HG03159 (cell line): ENCODE measurements around the gene PLEKHN1.
"Not testable (repeated sequence)": the region's sequence is repeated elsewhere in the genome, so short reads cannot be mapped to it uniquely, and the experiment has no call there.

Source experiments
- ATAC-seq: cut with Tn5 transposase; IDR thresholded peaks from one replicate; pipeline ENCODE4 v1.9.1; 2021; ENCODE audit warnings: mild to moderate bottlenecking, moderate library complexity; ENCODE audit not compliant: unreplicated experiment

PLEKHN1 gene

DNA sequence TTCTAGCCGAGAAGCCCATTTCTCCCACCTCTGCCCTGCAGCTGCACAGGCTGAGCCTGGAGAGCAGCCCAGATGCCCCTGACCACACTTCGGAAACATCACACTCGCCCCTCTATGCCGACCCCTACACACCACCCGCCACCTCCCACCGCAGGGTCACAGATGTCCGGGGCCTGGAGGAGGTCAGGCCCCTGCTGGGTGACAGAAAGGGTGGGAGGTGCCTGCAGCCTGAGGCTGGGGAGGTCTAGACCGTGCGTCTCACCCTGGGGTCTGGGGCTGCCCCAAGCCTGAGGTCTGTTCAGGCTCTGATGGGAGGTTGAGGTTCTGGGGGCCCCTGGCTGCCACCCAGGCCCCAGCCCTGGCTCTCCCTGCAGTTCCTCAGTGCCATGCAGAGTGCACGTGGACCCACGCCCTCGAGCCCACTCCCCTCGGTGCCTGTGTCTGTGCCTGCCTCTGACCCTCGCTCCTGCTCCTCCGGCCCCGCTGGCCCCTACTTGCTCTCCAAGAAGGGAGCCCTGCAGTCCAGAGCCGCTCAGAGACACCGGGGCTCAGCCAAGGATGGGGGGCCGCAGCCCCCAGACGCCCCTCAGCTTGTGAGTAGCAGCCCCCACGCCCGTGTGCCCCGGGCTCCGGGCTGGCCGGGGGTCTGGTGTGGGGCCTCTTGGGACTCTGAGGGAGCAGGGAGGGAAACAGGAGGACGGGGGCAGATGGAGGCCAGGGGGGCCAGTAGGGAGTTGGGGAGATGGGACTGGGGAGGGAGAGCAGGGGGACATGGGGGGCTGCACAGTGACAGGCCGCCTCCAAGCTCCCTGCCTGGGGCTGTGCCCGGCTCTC lies 7.4 kb downstream of the PLEKHN1 start:
- no peak for ATAC-seq

DNA sequence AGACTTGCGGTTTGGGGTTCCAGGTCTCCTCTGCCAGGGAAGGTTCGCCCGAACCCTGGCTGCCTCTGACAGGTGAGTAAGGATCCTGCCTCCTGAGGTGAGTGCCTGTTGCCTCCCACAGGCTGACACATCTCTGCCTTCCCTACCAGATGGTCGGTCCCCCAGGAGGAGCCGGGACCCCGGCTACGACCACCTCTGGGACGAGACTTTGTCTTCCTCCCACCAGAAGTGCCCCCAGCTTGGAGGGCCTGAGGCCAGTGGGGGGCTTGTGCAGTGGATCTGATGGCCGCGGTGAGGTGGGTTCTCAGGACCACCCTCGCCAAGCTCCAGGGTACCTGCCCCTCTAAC lies 8.0 kb downstream of the PLEKHN1 start:
- ATAC-seq, result no peak

DNA sequence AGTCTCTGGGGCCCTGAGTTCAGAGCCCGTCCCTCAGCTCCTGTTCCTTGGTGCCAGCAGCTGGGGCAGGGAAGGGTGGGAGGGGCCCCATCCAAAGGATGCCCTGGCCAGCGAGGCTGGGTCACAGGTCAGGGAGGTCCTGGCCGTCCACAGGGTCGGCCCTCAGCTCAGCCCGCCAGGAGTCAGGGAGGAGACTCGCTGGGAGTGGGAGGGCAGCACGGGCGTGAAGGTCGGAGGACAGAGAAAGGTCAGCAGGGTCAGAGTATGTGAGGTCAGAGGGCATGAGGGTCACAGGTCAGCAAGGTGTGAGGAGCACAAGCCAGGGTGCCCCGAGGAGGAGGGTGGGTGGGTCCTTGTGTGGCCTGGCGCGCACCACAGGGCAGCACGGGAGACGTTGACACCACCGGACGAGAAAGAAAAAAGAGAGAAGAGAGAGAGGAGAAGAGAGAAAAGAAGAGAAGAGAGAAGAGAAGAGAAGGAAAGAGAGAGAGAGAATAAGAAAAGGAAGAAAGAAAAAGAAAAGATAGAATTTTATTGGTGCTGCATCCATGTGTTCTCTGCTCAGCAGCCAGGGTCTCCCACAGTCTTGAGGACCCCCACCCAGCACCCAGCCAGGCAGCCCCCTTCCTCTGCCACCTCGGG lies 8.5 kb downstream of the PLEKHN1 start:
- no peak for ATAC-seq

DNA sequence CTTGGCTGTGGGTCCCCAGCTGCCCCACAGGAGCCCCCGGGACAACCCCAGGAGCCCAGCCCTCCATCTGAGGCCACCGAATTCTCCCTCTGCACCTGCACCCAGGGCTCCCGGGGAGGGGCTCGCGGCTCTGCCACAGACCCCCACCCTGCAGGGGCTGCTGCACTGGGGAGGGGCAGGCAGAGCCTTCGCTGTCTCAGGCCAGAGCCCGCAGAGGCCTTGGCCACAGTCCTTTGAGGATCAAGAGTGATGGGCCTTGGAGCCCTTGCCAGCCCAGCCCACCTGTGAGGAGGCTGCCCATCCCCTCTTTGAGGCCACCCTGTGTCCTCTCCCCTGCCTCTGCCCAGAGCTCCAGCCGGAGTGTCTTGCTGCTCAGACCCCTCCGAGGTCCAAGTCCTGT lies 9.1 kb downstream of the PLEKHN1 start:
- ATAC-seq, result no peak

DNA sequence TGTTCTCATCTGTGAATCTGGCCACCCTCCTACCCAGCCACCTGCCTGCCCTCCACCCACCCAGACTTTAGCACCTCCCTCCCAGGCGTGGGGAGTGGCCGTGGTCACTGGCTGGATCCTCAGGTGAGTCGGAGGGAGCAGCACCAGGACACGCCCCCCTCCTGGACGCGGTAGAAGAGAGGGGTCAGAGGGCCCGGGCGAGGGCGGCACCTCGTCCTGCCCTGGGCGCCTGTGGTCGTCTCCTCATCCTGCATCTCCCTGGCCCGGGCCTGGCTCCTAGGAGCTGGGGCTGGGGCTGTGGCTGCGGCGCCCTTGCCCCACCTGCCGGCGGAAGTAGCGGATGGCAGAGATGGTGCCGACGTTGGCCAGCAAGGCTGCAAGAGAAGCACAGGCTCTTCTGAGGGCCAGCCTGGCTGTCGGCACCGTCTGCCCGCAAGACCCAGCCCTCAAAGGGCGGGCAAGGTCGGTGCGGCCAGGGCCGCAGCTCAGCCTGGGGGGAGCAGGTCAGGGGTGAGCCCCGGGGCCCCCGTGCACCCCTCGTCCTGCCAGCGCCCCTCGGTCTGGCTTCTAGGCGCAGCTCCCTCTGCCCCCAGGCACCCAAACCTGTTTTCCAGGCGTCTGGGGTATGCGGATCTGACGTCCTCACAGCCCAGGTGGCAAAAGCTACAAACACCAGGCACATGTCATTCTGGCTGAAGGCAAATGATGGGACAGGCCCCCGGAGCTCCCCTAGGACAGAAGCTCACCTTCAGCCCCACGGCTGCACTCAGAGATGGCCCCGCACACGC lies 9.8 kb downstream of the PLEKHN1 start:
- ATAC-seq, result no peak

DNA sequence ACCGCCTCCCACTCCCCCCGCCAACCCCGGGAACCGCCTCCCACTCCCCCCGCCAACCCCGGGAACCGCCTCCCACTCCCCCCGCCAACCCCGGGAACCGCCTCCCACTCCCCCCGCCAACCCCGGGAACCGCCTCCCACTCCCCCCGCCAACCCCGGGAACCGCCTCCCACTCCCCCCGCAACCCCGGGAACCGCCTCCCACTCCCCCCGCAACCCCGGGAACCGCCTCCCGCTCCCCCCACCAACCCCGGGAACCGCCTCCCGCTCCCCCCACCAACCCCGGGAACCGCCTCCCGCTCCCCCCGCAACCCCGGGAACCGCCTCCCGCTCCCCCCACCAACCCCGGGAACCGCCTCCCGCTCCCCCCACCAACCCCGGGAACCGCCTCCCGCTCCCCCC lies 10.5 kb downstream of the PLEKHN1 start:
- ATAC-seq, result not testable (repeated sequence)

DNA sequence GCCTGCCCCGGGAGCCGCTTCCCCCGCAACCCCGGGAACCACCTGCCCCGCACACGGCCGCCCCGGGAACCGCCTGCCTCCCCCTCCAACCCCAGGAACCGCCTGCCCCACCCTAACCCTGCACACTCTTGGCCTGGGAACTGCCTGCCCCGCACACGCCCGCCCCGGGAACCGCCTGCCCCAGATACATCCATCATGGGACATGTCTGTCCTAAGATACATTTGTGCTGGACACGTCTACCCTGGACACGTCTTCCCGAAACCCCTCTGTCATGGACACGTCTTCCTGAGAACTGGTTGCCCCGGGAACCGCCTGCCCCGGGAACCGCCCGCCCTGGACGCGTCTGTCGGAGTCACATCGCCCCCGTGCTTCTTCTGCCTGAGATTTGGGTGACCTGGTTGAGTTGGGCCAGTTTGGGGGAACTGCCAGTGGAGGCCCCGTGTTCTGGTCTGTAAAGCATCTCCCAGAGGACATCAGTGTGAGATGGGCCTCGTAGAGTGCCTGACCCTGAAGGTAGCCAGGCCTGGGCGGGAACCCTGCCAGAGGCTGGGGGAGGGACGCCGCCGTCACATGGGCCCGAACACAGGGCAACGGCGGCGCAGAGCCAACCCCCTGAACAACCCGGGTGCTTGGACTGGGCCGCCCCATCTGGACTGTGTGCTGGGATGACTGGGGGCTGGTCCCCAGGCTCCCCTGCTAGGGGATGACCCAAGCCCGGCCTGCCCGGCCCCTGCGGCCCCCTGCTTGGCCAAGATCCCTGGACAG lies 12.0 kb downstream of the PLEKHN1 start:
- no peak for ATAC-seq

DNA sequence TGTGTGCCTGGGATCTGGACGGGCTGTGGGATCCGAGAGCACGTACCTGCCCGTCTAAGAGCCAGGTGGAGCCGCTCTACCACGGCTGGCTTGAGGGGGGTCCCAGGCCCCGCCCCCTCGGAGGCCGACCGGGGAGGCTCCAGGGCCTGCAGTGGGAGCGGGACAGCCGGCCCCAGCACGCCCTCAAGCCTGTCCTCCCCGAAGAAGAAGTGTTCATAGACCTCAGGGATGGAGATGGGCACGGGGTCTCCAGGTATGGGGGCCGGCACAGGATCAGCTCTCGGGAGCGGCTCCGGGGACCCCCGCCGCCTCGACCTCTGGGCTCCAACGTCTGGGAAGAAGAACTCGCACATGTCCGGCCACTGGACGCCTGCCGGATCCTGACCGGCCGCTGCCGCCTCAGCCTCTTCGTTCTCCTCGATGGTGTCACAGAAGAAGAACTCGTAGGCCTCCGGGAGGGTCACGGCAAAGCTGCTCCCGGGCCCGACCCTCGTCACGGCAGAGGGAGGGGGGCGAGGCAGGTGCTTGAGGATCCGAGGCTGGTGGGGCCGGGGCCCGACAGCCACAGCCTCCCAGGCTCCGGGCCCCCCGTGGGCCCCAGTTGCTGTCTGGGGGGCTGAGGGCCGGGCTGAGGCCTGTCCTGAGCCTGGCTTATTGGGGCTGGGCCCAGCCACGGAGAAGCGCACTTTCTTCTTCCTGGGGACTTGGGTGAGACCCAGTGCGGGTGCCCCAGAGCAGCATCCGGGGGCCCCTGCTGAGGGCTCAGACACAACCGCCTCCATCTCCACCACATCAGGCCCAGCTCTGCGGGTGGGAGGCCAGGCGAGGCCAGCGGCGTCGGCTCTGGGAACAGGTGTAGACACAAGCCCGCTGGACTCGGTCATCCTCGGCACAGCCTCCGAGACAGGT lies 12.8 kb downstream of the PLEKHN1 start:
- ATAC-seq, result no peak

DNA sequence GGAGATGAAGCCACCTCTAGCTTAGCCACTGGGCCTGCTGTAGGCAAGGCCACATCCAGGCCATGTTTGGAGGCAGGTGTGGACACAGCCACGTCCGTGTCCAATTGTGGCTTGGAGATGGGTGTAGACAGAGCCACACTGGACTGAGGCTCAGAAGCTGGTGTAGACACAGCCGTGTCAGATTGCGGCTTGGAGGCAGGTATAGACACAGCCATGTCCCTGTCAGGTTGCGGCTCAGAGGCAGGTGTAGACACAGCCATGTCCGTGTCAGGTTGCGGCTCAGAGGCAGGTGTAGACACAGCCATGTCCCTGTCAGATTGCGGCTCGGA lies 13.4 kb downstream of the PLEKHN1 start:
- no peak for ATAC-seq

DNA sequence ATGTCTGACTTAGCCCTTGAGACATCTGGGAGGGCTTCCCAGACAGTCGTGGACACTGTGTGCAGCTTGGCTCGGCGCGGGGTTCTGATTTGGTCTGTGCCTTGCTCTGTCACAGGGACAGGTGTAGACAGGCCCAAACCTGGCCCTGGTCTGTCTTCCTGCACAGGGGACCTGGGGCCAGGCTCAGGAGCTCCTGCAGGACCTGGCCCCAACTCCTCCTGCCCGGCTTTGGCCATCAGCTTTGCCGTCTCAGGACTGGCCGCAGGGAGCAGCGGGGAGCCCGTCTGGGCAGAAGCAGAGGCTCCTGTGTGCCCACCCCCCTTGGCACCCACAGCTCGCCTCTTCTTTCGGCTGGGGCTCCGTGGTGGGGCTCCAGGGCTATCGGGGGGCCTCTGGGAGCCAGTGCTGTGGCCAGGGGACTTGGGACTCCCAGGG lies 13.9 kb downstream of the PLEKHN1 start:
- ATAC-seq, result no peak

DNA sequence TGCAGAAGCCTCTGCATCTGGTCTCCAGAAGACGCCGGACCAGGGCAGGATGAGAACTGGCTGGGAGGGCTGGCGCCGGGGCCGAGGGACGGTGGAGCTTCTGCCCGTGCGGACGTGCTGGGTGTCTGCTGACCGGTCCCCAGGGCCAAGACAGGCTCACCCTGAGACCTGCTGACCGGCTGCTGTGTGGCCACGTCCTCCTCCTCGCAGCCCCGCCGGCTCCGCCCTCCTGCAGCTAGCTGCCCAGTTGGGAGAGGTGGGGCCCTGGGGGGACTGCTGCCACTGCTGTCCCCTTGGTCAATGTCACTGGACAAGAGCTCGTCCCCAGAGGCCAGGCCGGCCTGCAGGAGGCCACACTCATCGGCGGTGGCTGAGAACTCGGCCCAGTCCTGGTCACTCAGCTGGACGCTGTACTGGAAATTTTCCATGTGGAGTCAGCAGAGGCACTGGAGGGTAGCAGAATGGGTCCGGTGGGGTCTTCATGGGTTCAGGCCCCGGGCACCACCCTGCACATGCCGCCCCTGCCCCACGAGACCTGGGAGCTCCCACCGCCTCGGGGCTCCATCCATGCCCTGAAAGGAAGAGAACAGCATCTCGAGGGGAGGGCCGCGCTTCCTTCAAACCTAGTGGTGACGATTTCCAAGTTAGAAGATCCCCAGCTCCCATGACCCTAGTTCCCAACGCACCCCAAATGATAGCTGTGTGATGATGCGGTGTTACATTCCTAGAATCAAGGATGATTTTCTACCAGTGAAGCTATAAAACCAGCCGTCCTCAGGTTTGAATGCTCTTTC lies 14.5 kb downstream of the PLEKHN1 start:
- ATAC-seq, result no peak

DNA sequence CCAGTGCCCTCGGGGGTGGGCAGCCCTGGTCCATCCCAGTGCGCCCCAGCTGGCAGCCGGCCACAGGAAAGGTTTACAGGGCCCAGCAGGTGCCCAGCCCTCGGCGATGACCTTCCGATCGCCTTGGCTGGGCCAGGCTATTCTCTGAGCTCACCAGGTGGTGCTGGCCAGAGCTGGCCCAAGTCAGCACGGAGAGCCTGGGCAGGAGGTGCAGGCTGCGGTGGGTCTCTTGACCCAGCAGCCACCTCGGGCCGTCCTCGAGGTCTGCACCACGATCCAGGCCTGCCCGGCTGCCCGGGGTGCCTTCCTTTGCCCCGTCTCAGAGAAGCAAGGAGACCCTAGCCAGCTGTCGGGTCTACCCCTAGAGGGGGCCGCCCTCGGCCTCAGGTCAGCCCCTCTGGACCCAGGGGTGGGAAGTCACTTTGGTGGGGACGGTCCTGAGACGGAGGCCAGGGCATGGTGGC lies 15.2 kb downstream of the PLEKHN1 start:
- ATAC-seq, result no peak

DNA sequence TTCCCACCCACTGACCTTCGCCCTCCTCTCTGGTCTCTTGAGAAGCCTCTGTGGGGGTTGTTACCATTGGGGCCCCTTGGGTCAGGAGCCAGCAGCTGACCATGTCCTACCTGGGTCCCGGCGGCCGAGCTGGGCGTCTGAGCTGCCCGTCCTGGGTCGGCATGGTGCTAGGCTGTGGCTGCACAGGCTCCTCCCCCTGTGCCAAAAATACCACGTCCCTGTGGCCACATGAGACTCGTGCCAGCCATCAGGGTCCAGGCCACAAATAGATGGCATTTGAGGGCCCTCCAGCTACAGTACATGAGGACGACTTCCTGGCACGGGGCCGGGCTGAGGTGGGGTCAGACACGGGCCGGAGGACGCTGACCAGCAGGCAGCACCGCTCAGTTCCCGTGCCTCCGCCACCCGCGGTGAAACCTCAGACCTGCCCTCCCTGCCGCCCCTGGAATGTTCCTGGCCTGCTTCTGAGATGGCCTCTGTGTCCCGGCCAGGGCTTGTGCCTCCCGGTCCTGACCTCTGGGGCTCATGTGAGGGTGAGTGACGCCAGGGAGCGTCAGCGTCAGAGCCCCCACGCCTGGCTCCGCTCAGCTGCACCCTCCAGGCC lies 15.8 kb downstream of the PLEKHN1 start, which contains the start of gene PERM1:
Gene PERM1, minus strand, starts transcription at position 139 of the 604 bp plus-strand sequence. CDS start 1,064 bp downstream, outside the sequence.
- ATAC-seq, result no peak

DNA sequence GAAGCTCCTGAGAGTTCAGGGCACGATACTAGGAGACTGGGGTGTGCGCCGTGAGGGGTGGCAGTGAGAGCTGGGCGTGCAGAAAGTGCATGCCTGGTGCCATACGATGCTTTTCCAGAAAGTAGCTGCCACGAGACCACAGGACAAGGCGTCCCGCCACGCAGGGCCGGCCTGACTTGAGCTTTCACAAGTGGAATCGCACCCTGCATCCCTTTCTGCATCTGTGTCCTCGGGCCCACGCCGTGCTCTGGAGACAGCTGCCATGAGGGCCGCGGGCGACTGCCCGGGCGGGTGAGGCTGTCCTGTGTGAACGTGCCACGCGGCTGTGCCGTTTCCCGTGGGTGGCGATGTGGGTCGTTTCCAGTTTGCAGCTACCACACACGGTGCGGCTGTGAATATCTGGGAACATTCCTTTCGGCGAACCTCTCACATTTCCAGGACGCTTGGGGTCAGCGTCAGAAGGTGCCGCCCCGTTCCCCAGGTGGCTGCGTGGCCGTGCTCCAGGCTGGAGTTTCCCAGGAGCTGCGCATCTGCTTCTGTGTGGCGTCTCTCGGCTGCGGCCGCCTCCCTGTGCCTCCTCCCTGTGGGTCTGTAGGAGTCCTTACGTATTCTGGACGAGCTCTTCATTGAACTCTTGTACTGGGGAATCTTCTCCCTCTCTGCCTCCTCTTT lies 16.6 kb downstream of the PLEKHN1 start:
- no peak for ATAC-seq

DNA sequence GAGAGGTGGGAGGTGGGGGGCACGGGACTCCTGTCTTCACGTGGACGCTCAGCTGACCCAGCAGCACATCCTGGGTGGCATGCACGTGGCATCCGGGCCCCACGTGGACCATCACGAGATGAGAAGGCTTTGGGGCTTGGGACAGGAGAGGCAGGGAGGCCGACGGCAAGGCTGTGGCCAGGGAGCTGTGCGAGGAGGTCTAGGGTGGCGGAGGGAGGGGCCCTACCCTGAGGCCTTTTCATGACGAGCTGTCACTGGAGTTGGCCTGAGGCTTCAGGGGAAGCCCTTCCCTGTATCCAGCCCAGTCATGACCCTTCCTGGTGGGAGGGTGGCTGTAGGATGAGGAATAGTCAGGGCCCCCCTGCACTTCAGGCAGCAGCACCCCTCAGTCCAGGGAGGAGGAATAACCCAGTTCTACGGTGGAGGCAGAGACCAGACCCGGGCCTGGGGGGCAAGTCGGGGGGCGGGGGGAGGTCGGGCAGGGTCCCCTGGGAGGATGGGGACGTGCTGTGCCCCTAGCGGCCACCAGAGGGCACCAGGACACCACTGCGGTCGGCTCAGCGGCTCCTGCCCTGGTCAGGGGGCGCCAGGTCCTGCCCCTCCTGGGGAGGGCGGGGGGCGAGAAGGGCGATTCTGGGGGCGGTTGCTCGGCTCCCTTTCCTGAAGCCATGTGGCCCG lies 17.7 kb downstream of the PLEKHN1 start:
- ATAC-seq, result no peak

DNA sequence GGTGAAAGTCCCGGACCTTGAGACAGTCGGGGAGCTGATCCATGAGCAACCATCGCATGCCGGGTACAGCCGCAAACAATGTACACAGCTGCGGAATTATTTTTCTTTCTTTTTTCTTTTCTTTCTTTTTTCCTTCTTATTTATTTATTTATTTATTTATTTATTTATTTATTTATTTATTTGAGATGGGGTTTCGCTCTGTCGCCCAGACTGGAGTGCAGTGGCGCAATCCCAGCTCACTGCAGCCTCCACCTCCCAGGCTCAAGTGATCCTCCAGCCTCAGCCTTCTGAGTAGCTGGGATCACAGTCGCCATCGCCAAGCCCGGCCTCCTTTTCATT lies 18.2 kb downstream of the PLEKHN1 start:
- no peak for ATAC-seq

DNA sequence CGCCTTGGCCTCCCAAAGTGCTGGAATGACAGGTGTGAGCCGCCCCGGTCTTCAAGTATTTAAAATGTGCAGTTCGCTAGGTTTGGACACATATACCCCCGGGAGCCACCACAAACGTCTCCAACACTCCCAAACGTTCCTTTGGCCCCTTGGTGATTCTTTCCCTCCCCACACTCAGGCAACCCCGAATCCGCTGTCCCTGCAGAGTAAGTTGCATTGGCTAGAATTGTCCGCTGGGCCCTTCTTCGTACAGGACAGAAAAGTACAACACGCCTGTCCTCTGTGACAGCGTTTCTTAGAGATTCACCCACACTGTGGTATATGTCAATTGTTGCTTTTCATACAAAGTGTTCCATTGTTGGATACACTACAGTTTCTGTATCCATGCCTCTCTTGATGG lies 18.8 kb downstream of the PLEKHN1 start:
- ATAC-seq, result no peak

DNA sequence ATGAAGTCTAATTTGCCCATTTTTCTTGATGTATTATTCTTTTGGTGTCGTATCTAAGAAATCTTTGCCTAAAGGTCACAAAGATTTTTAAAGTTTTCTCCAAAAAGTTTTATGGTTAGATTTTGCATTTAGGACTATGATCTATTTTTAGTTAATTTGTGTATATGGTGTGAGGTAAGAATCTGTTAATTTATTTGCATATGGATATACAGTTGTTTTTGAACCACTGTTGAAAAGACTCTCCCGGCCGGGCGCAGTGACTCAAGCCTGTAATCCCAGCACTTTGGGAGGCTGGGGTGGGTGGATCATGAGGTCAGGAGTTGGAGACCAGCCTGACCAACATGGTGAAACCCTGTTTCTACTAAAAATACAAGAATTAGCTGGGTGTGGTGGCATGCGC lies 21.8 kb downstream of the PLEKHN1 start:
- not testable (repeated sequence) for ATAC-seq
